ENCODE data around the gene TECPR1. TPM values are rescaled to one million over a fixed set of nuclear protein-coding genes. Genes with fewer than 3 reads are reported as not detected.

Gene TECPR1
- total RNA-seq, 1 experiment from 2014 or later, result 13.9 TPM

- no peak for DNase-seq
- Histone ChIP-seq H3K27me3 (ENCODE audit: insufficient read depth, low read length) (no peaks in the 10 kb centered on the region), H3K79me2 (ENCODE audit: insufficient read depth, low read length) (no peaks in the 10 kb centered on the region), H2BK120ac (ENCODE audit: low read depth, low read length, poor library complexity, severe bottlenecking) (no peak overlapping the region), H4K8ac (replicated peaks; ENCODE audit: insufficient read length, low read depth, low read length) (no peak overlapping the region), H2BK15ac (ENCODE audit: low read depth, low read length) (no peak overlapping the region), H3K4me2 (ENCODE audit: insufficient read depth, insufficient read length, low read length) (no peak overlapping the region), H3K23me2 (ENCODE audit: insufficient read length, low read depth, low read length, poor library complexity, severe bottlenecking) (peaks cover 2% of the 10 kb centered on the region), H3K23ac (ENCODE audit: insufficient read length, low read depth, low read length) (no peak overlapping the region), H4K91ac (ENCODE audit: insufficient read length, low read depth, low read length) (no peak overlapping the region), H3K4me1 (ENCODE audit: insufficient read depth, low read length) (no peaks in the 10 kb centered on the region), H3K27ac (ENCODE audit: insufficient read length, low read depth, low read length) (no peak overlapping the region), H2BK20ac (ENCODE audit: low read depth, low read length, poor library complexity, severe bottlenecking) (no peak overlapping the region), H3K56ac (ENCODE audit: insufficient read length, low read depth, low read length) (no peak overlapping the region), H3K14ac (ENCODE audit: insufficient read depth, low read length) (no peak overlapping the region), H3K9ac (ENCODE audit: extremely low read depth, insufficient read length, low read length) (no peak overlapping the region), H2AK5ac (ENCODE audit: insufficient read length, low read length) (no peak overlapping the region), H3K9me3 (ENCODE audit: control insufficient read depth, low read depth, low read length) (no peaks in the 10 kb centered on the region), H4K20me1 (ENCODE audit: control insufficient read depth, insufficient read depth, insufficient read length) (no peaks in the 10 kb centered on the region), H2BK5ac (ENCODE audit: insufficient read length, low read length) (no peak overlapping the region), H3T11ph (ENCODE audit: low read length) (no peak overlapping the region), H3K4ac (ENCODE audit: low read depth, low read length) (no peak overlapping the region), H2AFZ (ENCODE audit: low read length) (no peak overlapping the region), H3K18ac (ENCODE audit: insufficient read length, low read depth, low read length) (no peak overlapping the region), H4K5ac (ENCODE audit: insufficient read length, low read depth, low read length) (no peak overlapping the region), H3K79me1 (ENCODE audit: insufficient read depth, low read depth, low read length, poor library complexity, severe bottlenecking) (no peaks in the 10 kb centered on the region), H2BK12ac (ENCODE audit: insufficient read length, low read depth, low read length) (no peak overlapping the region)
- TF ChIP-seq, protein P1, sequence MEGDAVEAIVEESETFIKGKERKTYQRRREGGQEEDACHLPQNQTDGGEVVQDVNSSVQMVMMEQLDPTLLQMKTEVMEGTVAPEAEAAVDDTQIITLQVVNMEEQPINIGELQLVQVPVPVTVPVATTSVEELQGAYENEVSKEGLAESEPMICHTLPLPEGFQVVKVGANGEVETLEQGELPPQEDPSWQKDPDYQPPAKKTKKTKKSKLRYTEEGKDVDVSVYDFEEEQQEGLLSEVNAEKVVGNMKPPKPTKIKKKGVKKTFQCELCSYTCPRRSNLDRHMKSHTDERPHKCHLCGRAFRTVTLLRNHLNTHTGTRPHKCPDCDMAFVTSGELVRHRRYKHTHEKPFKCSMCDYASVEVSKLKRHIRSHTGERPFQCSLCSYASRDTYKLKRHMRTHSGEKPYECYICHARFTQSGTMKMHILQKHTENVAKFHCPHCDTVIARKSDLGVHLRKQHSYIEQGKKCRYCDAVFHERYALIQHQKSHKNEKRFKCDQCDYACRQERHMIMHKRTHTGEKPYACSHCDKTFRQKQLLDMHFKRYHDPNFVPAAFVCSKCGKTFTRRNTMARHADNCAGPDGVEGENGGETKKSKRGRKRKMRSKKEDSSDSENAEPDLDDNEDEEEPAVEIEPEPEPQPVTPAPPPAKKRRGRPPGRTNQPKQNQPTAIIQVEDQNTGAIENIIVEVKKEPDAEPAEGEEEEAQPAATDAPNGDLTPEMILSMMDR (conservative IDR thresholded peaks at IDR 0.05), result no peak
- 0 out of 7 replicates have a peak overlapping the region, but pooled peaks of 1 of the 3 experiments have one; percentile 23 for H3K27ac Mint-ChIP-seq
- WGBS (ENCODE audit: extremely low coverage, insufficient read length, low lambda C conversion rate), result no CpG with 5 or more reads among the region's 8 CpGs
- H3K9me3 Mint-ChIP-seq, result no peaks in the 10 kb centered on the region; a peak in 1 of 5 replicates
- peaks cover 0 to 3% of the 10 kb centered on the region in 2 experiments; a peak in 1 of 4 replicates for H3K4me1 Mint-ChIP-seq
- no peaks in the 10 kb centered on the region for H3K27me3 Mint-ChIP-seq (ENCODE audit: low read depth)
- H3K4me3 Mint-ChIP-seq, result no peak overlapping the region
- H3K36me3 Mint-ChIP-seq (ENCODE audit: insufficient read depth in 1 of 3, low read depth in 3 of 3), result peaks cover 0 to 3% (median 0%) of the 10 kb centered on the region in 3 experiments; a peak in 2 of 7 replicates
Measured at GRCh38 chr7:98232263-98232585, 19.8 kb downstream of the TECPR1 start.
